AG08396 (cell line): Measurements from ENCODE around the gene RHOXF1.
"Not testable (repeated sequence)": the region's sequence is repeated elsewhere in the genome, so short reads cannot be mapped to it uniquely, and the experiment has no call there.

Experiments used
- DNase-seq: peaks from one replicate; pipeline ENCODE4 v3.0.0; 2012; ENCODE audit warnings: low spot score, mixed read lengths

The RHOXF1 gene

GRCh38 chrX:120085553-120086185, 30.0 kb downstream of the RHOXF1 start:
- DNase-seq: not testable (repeated sequence)

- not testable (repeated sequence) for DNase-seq
Measured at GRCh38 chrX:120077590-120077989, 38.1 kb downstream of the RHOXF1 start, which contains the start of gene RHOXF2B. TSS of gene RHOXF2B (minus strand) at chrX:120077690. CDS start at chrX:120077552, 138 bp downstream.

- not testable (repeated sequence) for DNase-seq
Measured at GRCh38 chrX:120066169-120066568, 49.5 kb downstream of the RHOXF1 start.
